CD4-positive, alpha-beta T cell (primary cell): ENCODE results near the gene RNF208. TPM values are rescaled to one million over a fixed set of nuclear protein-coding genes. Genes with fewer than 3 reads are reported as not detected.
A peak's percentile ranks its signal among the peaks of the same experiment; 100 is the strongest.

Source experiments
- ATAC-seq: fragments of 200-7000 bp; cut with Tn5 transposase; one replicate; pipeline ENCODE4 v1.10.0; 2022; ENCODE audit warnings: mild to moderate bottlenecking; ENCODE audit not compliant: poor library complexity
- CTCF ChIA-PET: fragments of 350-600 bp; sonication (Branson Sonifier 250); formaldehyde crosslinking; loops from one replicate; lab custom pipeline; 2021; ENCODE audit warnings: antibody characterized with exemption, inconsistent platforms; lab: Charles Lee
- POLR2A ChIA-PET: fragments of 350-600 bp; sonication (Branson Sonifier 250); formaldehyde crosslinking; loops from one replicate; lab custom pipeline; 2021; ENCODE audit warnings: antibody characterized with exemption, inconsistent platforms; lab: Charles Lee
- DNase-seq, 14 experiments: peaks; one replicate each; pipeline ENCODE4 v3.0.0-alpha.2; 2013 to 2020; ENCODE audit warnings: mixed read lengths in 2 of 14
- H3K27ac ChIP-seq, 2 donors: one replicate each; pipeline versions ENCODE4 v1.5.1 to v1.7.0; 2013; ENCODE audit warnings: low read length in 2 of 2, low read depth in 1 of 2, mild to moderate bottlenecking in 1 of 2
- H3K27me3 ChIP-seq, 2 experiments: 1 replicate in 1 of 2; 2 replicates in 1 of 2; pipeline versions ENCODE4 v1.6.1 to v1.7.0; 2013; ENCODE audit warnings: low read length in 2 of 2, control low read depth in 1 of 2, mild to moderate bottlenecking in 1 of 2, moderate library complexity in 1 of 2; ENCODE audit not compliant: insufficient read depth in 2 of 2, control insufficient read depth in 1 of 2
- H3K36me3 ChIP-seq: one replicate; pipeline ENCODE4 v1.6.1; 2013; ENCODE audit warnings: low read length, control low read depth; ENCODE audit not compliant: insufficient read depth
- H3K4me1 ChIP-seq: one replicate; pipeline ENCODE4 v1.6.1; 2013; ENCODE audit warnings: low read length, control low read depth; ENCODE audit not compliant: insufficient read depth
- H3K4me3 ChIP-seq: one replicate; pipeline ENCODE4 v1.5.1; 2013; ENCODE audit warnings: mild to moderate bottlenecking, low read length, moderate library complexity
- H3K9me3 ChIP-seq, 2 experiments: 1 replicate in 1 of 2; 2 replicates in 1 of 2; pipeline versions ENCODE4 v1.6.1 to v1.7.0; 2013; ENCODE audit warnings: low read length in 2 of 2, mild to moderate bottlenecking in 2 of 2, control low read depth in 1 of 2, moderate library complexity in 1 of 2; ENCODE audit not compliant: control insufficient read depth in 1 of 2, insufficient read depth in 1 of 2
- H3K27ac Mint-ChIP-seq: one replicate; pipeline ENCODE4 v1.8.0; 2020; ENCODE audit warnings: mixed read lengths
- H3K27me3 Mint-ChIP-seq: one replicate; pipeline ENCODE4 v1.8.0; 2021; ENCODE audit warnings: mixed read lengths
- H3K36me3 Mint-ChIP-seq: one replicate; pipeline ENCODE4 v1.8.0; 2021; ENCODE audit warnings: low read depth, mixed read lengths
- H3K4me1 Mint-ChIP-seq: one replicate; pipeline ENCODE4 v1.8.0; 2021; ENCODE audit warnings: low read depth, mixed read lengths
- H3K4me3 Mint-ChIP-seq: one replicate; pipeline ENCODE4 v1.8.0; 2020; ENCODE audit warnings: mild to moderate bottlenecking, mixed read lengths
- H3K9me3 Mint-ChIP-seq: one replicate; pipeline ENCODE4 v1.8.0; 2020; ENCODE audit warnings: mixed read lengths
- CTCF ChIP-seq: fragments of 200-600 bp; IDR thresholded peaks from one replicate; pipeline ENCODE4 v1.8.0; 2022; ENCODE audit warnings: antibody characterized with exemption, mild to moderate bottlenecking
- intact Hi-C, 2 experiments: fragments of 100-400 bp; cut with DNase I in 1 of 2; cut with micrococcal nuclease in 1 of 2; formaldehyde crosslinking; loops; one replicate each; pipeline versions ENCODE4 v1.15.1 to v1.9.0; 2023 to 2025; cut with DNase I, micrococcal nuclease
- total RNA-seq, 174 experiments: library from RNA in 2 of 174; stranded (reverse) in 2 of 174; gene quantifications; one replicate each; pipeline ENCODE4 v1.2.3 and lab custom pipeline; 2021 to 2026

The RNF208 gene
- total RNA-seq, 2 experiments from 2014 or later = 0.66 to 0.67 TPM

- H3K36me3 Mint-ChIP-seq = peaks cover 48% of the 10 kb centered on the region
- H3K27ac ChIP-seq = no peak overlapping the region
- H3K4me1 Mint-ChIP-seq = peaks cover 8% of the 10 kb centered on the region
- TF ChIP-seq CTCF = no peak
- H3K9me3 ChIP-seq = no peaks in the 10 kb centered on the region
- intact Hi-C loops = no loop called here
- no peak overlapping the region for H3K4me3 ChIP-seq
- DNase-seq (no peak), ATAC-seq (no peak)
- H3K9me3 Mint-ChIP-seq = no peaks in the 10 kb centered on the region
- ChIA-PET CTCF (interaction anchor here (0.6 kb wide), 1 partner anchor 14 kb away, joined by 3 read pairs; no protein-coding TSS in a partner anchor), POLR2A (interaction anchor here (1.3 kb wide), 1 partner anchor 12 kb away, joined by 3 read pairs; the partner anchor contains the start of gene NELFB)
- H3K27me3 Mint-ChIP-seq = no peaks in the 10 kb centered on the region
- H3K4me1 ChIP-seq = peaks cover 17% of the 10 kb centered on the region
- no peak overlapping the region for H3K4me3 Mint-ChIP-seq
- no peaks in the 10 kb centered on the region for H3K27me3 ChIP-seq
- no peak overlapping the region for H3K27ac Mint-ChIP-seq
- peaks cover 59% of the 10 kb centered on the region for H3K36me3 ChIP-seq
These were observed 45.9 kb upstream of the RNF208 start for GRCh38 chr9:137267933-137268355.

- peaks cover 50% of the 10 kb centered on the region for H3K36me3 Mint-ChIP-seq
- ATAC-seq = no peak
- intact Hi-C loops = no loop called here
- no peaks in the 10 kb centered on the region for H3K27me3 Mint-ChIP-seq
- DNase-seq = no peak
- H3K4me3 ChIP-seq = no peak overlapping the region
- no peaks in the 10 kb centered on the region for H3K9me3 ChIP-seq
- H3K36me3 ChIP-seq = peaks cover 52% of the 10 kb centered on the region
- H3K27ac Mint-ChIP-seq = no peak overlapping the region
- CTCF ChIA-PET = interaction anchor here (0.6 kb wide), 1 partner anchor 13 kb away, joined by 3 read pairs; no protein-coding TSS in a partner anchor
- POLR2A ChIA-PET = interaction anchor here (1.3 kb wide), 2 partner anchors 11 to 12 kb away, joined by 3 to 4 read pairs; partner anchors contain the start of gene NELFB
- no peaks in the 10 kb centered on the region for H3K9me3 Mint-ChIP-seq
- no peak overlapping the region for H3K27ac ChIP-seq
- no peak overlapping the region for H3K4me3 Mint-ChIP-seq
- TF ChIP-seq CTCF = no peak
- peaks cover 11% of the 10 kb centered on the region for H3K4me1 ChIP-seq
- no peaks in the 10 kb centered on the region for H3K27me3 ChIP-seq
- H3K4me1 Mint-ChIP-seq = peaks cover 8% of the 10 kb centered on the region
These were observed 44.8 kb upstream of the RNF208 start for GRCh38 chr9:137266585-137267453.

GRCh38 chr9:137266162-137266527 is 44.1 kb upstream of the RNF208 start:
- ATAC-seq (no peak), DNase-seq (peak in 1 of 14 experiments; percentile 21)
- H3K4me1 ChIP-seq = peaks cover 5% of the 10 kb centered on the region
- Mint-ChIP-seq H3K4me3 (no peak overlapping the region), H3K9me3 (no peaks in the 10 kb centered on the region), H3K27me3 (no peaks in the 10 kb centered on the region), H3K36me3 (peaks cover 50% of the 10 kb centered on the region), H3K4me1 (peaks cover 2% of the 10 kb centered on the region), H3K27ac (no peak overlapping the region)
- CTCF ChIA-PET = no interaction called here
- H3K27me3 ChIP-seq = no peaks in the 10 kb centered on the region
- H3K4me3 ChIP-seq = no peak overlapping the region
- intact Hi-C loops = no loop called here
- POLR2A ChIA-PET = interaction anchor here (1.3 kb wide), 1 partner anchor 11 kb away, joined by 4 read pairs; the partner anchor contains the start of gene NELFB
- no peaks in the 10 kb centered on the region for H3K9me3 ChIP-seq
- no peak for TF ChIP-seq CTCF
- H3K36me3 ChIP-seq = peaks cover 52% of the 10 kb centered on the region
- no peak overlapping the region for H3K27ac ChIP-seq
